Mesothelial cell of epicardium (in vitro differentiated cells): Measurements from ENCODE around the gene RSPH10B. TPM values are rescaled to one million over a fixed set of nuclear protein-coding genes. Genes with fewer than 3 reads are reported as not detected.
"Not testable (repeated sequence)": the region's sequence is repeated elsewhere in the genome, so short reads cannot be mapped to it uniquely, and the experiment has no call there.

Experiments used
- DNase-seq, 2 experiments: peaks; one replicate each; pipeline ENCODE4 v3.0.0; 2021; ENCODE audit warnings: low spot score in 2 of 2; ENCODE audit not compliant: unreplicated experiment in 2 of 2
- H3K27ac Mint-ChIP-seq: 2 replicates; pipeline ENCODE4 v1.8.0; 2021; ENCODE audit warnings: mixed read lengths
- H3K27me3 Mint-ChIP-seq: 2 replicates; pipeline ENCODE4 v1.8.0; 2021; ENCODE audit warnings: low read depth, mixed read lengths
- H3K36me3 Mint-ChIP-seq: 2 replicates; pipeline ENCODE4 v1.8.0; 2021; ENCODE audit warnings: mixed read lengths
- H3K4me1 Mint-ChIP-seq: 2 replicates; pipeline ENCODE4 v1.8.0; 2021; ENCODE audit warnings: mixed read lengths
- H3K4me3 Mint-ChIP-seq: 2 replicates; pipeline ENCODE4 v1.8.0; 2021; ENCODE audit warnings: mild to moderate bottlenecking, moderate library complexity, mixed read lengths
- H3K9me3 Mint-ChIP-seq: 2 replicates; pipeline ENCODE4 v1.8.0; 2021; ENCODE audit warnings: mixed read lengths
- total RNA-seq: library from RNA; stranded (reverse); gene quantifications from 3 replicates; pipeline ENCODE4 v1.2.1, GENCODE V29; 2021
- TF ChIP-seq, protein P1 (sequence below): fragments of 200-600 bp; sonication (generic); IDR thresholded peaks from one replicate; pipeline ENCODE4 v1.5.0; 2021; ENCODE audit warnings: antibody characterized with exemption; ENCODE audit not compliant: unreplicated experiment

The RSPH10B gene
- total RNA-seq, 1 donor from 2014 or later, result 0.38 TPM

GRCh38 chr7:5892498-5892897 is 78.0 kb downstream of the RSPH10B start:
- TF ChIP-seq, protein P1, sequence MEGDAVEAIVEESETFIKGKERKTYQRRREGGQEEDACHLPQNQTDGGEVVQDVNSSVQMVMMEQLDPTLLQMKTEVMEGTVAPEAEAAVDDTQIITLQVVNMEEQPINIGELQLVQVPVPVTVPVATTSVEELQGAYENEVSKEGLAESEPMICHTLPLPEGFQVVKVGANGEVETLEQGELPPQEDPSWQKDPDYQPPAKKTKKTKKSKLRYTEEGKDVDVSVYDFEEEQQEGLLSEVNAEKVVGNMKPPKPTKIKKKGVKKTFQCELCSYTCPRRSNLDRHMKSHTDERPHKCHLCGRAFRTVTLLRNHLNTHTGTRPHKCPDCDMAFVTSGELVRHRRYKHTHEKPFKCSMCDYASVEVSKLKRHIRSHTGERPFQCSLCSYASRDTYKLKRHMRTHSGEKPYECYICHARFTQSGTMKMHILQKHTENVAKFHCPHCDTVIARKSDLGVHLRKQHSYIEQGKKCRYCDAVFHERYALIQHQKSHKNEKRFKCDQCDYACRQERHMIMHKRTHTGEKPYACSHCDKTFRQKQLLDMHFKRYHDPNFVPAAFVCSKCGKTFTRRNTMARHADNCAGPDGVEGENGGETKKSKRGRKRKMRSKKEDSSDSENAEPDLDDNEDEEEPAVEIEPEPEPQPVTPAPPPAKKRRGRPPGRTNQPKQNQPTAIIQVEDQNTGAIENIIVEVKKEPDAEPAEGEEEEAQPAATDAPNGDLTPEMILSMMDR, result no peak
- Mint-ChIP-seq H3K4me3 (no peak overlapping the region), H3K27me3 (no peaks in the 10 kb centered on the region), H3K36me3 (no peaks in the 10 kb centered on the region), H3K4me1 (no peaks in the 10 kb centered on the region), H3K27ac (no peak overlapping the region), H3K9me3 (no peaks in the 10 kb centered on the region)
- no peak for DNase-seq

DNA sequence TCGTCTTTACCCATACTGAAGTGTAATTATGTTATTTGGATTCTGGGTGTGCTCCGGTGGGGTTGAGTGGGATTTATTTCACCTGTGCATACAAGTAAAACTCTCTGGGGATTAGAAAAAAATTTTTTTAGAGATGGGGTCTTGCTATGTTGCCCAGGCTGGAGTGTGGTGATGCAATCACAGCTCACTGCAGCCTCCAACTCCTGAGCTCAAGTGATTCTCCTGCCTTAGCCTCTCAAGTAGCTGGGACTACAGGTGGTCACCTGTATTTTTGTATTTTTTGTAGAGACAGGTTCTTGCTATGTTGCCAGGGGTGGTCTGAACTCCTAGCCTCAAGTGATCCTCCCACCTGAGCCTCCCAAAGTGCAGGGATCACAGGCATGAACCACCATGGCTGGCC is 80.2 kb downstream of the RSPH10B start:
- H3K4me1 Mint-ChIP-seq, H3K27ac Mint-ChIP-seq, H3K27me3 Mint-ChIP-seq, H3K9me3 Mint-ChIP-seq, H3K36me3 Mint-ChIP-seq, DNase-seq, H3K4me3 Mint-ChIP-seq: not testable (repeated sequence)

DNA sequence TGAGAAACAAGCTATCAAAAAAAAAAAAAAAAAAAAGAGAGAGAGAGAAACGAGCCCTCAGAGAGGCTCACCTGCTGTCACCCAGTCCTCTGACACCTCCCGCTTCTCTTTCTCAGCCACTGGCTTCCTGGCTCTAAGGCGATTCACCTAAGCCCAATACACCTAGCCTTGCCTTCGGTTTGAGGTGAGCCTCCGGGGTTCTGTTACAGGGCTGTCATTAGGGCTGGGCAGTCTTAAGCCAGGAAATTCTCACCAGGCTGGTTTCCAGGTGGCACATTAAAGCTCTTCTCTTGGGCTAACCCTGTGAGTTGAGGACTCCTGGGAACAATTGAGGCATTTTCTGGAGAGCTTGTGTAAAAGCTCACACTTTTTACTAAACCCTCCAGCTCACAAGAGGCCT is 82.5 kb downstream of the RSPH10B start:
- H3K9me3 Mint-ChIP-seq, H3K4me3 Mint-ChIP-seq, DNase-seq, H3K27ac Mint-ChIP-seq, H3K27me3 Mint-ChIP-seq, H3K36me3 Mint-ChIP-seq, H3K4me1 Mint-ChIP-seq: not testable (repeated sequence)

DNA sequence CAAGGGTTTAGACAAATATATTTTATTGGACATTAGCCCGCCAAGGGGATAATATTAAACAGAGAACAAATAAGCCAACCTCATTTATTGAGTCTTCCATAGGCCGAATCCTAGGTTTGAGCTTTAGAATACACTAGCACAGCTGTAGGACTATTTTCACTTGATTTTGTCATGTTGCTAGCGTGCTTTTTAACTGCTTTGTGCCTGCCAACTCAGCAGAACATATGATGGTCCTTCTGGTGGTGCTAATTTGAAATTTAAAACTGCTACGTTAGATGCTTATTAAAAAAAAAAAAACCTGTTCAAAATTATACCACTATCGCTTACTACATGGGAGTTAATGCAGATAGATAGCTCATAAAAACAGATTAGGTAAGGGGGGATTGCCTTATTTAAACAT is 86.1 kb downstream of the RSPH10B start:
- not testable (repeated sequence) for H3K4me3 Mint-ChIP-seq, H3K4me1 Mint-ChIP-seq, DNase-seq, H3K27ac Mint-ChIP-seq, H3K9me3 Mint-ChIP-seq, H3K36me3 Mint-ChIP-seq, H3K27me3 Mint-ChIP-seq

GRCh38 chr7:5880106-5880505 is 90.4 kb downstream of the RSPH10B start:
- not testable (repeated sequence) for H3K4me3 Mint-ChIP-seq, H3K27ac Mint-ChIP-seq, DNase-seq, H3K9me3 Mint-ChIP-seq, H3K4me1 Mint-ChIP-seq, H3K36me3 Mint-ChIP-seq, H3K27me3 Mint-ChIP-seq

- DNase-seq, H3K4me3 Mint-ChIP-seq, H3K27me3 Mint-ChIP-seq, H3K27ac Mint-ChIP-seq, H3K9me3 Mint-ChIP-seq, H3K4me1 Mint-ChIP-seq, H3K36me3 Mint-ChIP-seq: not testable (repeated sequence)
Observed at GRCh38 chr7:5879591-5879990, 90.9 kb downstream of the RSPH10B start.

Other genes with a start within 250 kb of the RSPH10B start
- 41.9 to 43.5 TPM (median 42.5 TPM) in 3 replicates for gene RNF216, start 189.0 kb downstream of the RSPH10B start, total RNA-seq
- gene OCM, start 89.9 kb downstream of the RSPH10B start, total RNA-seq, result 0.45 to 0.49 TPM in 2 of 3 replicates, not detected in the other
- gene CCZ1, start 72.0 kb downstream of the RSPH10B start, total RNA-seq, result 82.3 to 91.8 TPM (median 90.5 TPM) in 3 replicates
- gene PMS2, start 38.4 kb upstream of the RSPH10B start, total RNA-seq, result 23.3 to 26.1 TPM (median 25.2 TPM) in 3 replicates
- gene AIMP2, start 38.6 kb upstream of the RSPH10B start, total RNA-seq, result 24.6 to 26.9 TPM (median 25.2 TPM) in 3 replicates
- 0.20 to 0.29 TPM in 2 of 3 replicates, not detected in the other for gene ANKRD61, start 60.7 kb upstream of the RSPH10B start, total RNA-seq
- gene EIF2AK1, start 88.5 kb upstream of the RSPH10B start, total RNA-seq, result 114 to 115 TPM (median 115 TPM) in 3 replicates
- 22.5 to 25.8 TPM (median 23.6 TPM) in 3 replicates for gene USP42, start 134.3 kb upstream of the RSPH10B start, total RNA-seq